Right hindlimb (tissue), 1 donor: ENCODE measurements around the gene PBX3.
"Not testable (repeated sequence)": the region's sequence is repeated elsewhere in the genome, so short reads cannot be mapped to it uniquely, and the experiment has no call there.

Experiments
- DNase-seq: peaks from one replicate; pipeline ENCODE4 v3.0.0-alpha.2; 2018

Gene PBX3

DNA sequence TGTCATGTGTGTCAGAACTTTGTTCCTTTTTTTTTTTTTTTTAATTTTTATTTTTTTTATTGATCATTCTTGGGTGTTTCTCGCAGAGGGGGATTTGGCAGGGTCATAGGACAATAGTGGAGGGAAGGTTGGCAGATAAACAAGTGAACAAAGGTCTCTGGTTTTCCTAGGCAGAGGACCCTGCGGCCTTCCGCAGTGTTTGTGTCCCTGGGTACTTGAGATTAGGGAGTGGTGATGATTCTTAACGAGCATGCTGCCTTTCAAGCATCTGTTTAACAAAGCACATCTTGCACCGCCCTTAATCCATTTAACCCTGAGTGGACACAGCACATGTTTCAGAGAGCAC, 32.0 kb downstream of the PBX3 start:
- DNase-seq: not testable (repeated sequence)

DNA sequence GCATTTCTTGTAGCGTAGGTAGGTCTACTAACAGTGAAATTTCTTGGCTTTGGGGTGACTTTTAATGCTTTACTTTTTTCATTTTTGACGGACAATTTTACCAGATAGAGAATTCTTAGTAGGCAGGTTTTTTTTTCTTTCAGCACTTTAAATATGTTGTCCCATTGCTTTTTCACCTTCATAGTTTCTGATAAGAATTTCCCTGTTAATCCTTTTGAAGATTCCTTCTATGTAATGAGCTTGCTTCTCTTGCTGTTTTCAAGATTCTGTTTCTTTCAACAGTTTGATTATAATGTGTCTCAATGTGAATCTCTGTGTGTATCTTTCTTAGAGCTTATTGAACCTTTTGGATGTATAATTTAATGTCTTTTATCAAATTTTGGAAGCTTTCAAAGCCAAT, 35.5 kb downstream of the PBX3 start:
- DNase-seq: no peak

DNA sequence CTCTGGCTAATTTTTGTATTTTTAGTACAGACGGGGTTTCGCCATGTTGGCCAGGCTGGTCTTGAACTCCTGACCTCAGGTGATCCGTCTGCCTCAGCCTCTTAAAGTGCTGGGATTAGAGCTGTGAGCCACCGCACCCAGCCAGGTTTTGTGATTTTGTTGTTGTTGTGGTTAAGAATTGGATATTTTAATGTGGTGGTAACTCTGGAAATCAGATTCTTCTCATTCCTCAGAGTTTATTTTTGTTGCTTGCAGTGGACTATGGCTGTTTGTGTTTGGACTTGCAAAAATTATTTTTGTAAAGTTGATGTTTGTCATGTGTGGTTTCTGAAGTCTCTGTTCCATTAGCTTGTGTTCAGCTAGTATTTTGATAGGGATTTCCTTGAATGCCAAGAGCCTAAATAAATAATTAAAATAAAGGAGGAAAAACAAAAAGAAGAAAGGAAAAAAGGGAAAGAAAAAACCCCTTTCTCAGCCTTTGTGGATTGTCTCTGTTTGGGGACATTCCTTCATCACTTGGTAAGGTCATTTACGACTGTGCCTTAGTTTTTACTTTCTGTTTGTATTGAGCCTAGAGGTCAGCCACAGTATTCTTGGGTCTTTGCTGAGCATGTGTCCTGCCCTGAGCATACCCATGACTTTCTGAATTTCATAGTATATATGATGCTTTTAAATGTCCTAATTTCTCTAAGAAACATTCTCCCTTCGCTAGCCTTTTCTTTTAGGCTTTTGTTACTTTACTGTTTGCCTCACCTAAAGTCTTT, 37.3 kb downstream of the PBX3 start:
- DNase-seq: no peak

DNA sequence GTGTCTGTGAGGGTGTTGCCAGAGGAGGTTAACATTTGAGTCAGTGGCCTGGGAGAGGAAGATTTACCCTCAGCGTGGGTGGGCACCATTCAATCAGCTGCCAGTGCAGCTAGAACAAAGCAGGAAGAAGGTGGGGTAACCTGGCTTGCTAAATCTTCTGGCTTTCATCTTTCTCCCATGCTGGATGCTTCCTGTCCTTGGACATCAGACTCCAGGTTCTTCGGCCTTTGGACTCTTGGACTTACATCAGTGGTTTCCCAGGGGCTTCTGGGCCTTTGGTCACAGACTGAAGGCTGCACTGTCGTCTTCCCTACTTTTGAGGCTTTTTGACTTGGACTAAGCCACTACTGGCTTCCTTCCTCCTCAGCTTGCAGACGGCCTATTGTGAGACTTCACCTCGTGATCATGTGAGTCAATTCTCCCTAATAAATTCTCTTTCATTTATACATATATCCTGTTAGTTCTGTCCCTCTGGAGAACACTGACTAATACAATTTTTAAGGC, 38.1 kb downstream of the PBX3 start:
- no peak for DNase-seq

DNA sequence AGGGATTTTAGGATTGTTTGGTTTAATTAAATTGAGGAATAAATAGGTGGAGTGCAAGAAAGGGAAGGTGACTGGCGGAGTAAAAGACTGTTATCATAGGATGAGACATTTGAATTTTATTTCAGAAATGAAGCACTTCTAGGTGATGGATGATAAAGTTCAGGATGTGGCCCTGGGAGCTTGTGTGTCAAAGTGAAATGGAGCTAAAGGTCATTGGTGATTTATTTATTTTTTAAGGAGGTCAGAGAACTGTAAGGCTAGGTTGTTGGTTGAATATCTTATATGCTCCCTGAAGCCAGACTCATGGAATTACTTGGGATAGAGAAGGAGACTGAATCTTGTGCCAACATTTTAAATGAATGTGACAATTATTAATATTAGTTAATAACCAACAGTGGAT, 40.5 kb downstream of the PBX3 start:
- DNase-seq: no peak

DNA sequence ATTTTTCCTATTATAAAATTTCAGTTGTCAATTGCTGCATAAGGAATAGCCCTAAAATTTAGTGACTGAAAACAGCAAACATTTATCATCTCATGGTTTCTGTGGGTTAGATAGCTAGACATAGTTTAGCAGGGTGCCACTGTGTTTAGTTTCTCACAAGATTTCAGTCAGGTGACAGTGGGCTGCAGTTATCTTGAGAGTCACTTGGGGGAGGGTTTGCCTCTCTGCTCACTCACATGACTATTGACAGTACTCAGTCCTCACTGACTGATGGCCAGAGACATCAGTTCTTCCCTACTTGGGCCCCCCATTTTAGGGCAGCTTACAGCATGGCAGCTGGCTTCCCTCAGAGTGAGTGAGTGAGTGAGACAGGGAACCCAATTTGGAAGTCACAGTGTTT, 42.0 kb downstream of the PBX3 start:
- no peak for DNase-seq

DNA sequence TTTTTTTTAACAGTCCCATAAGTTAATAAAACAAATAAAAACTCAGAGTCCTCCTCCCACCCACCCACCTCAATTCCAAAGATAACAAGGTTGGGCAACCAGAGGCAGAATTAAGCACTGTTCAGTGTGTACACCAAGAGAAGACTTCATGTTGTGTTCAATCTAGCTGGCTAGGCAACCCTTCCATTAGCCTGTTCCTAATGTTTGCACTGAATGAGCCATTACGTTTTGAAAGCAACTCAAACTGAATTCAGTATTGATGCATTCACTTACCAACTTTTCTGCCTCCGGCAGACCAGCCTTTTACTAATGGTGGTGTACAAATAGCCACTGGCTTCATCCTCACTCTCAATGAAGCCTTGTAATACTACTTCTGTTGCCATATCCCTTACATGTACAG, 47.5 kb downstream of the PBX3 start:
- no peak for DNase-seq

DNA sequence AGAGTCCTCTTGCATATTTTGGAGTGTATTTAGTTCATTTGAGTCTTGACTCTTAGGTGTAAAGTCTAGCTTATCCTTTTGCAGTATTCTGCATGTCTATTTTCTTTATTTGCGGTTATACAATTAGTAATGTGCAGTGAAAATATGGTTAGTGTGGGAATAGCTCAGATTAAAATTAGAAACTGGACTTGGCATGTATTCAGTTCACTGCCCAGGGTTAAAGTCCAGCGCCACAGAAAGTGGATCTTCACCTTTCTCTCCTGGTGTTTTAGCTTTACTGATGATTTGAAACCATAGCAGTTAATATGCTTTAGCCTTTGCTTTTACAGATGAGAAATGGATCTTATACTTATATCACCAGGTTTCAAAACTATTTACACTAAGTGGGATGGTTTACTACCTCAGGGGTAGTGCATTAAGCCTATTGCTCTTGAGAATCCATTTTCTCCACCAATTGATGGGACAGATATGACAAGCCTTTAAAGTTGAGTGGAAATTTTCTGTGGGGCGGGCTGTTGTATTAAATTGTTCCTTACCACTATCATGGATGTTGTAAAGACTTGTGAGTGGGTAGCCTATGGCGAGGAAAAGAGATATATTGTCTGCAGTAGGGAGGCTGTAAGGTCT, 48.9 kb downstream of the PBX3 start:
- no peak for DNase-seq

DNA sequence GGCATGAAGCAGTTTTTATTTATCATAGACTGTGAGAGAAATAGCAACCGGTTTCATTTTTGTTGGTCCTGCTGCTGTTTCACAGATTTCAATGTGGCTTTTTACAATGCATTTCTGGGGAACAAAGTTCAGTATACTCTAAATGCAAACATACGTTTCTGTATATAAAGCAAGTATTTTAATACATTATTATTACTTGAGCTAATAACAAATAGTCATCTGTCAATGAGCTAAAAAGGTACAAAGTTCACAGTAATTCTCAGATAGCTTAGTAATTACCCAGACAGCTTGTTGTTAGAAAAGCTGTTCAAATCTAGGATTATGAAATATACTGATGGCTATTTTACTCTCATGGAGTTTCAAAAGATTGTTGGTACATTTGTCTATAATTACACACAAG, 50.8 kb downstream of the PBX3 start:
- no peak for DNase-seq

DNA sequence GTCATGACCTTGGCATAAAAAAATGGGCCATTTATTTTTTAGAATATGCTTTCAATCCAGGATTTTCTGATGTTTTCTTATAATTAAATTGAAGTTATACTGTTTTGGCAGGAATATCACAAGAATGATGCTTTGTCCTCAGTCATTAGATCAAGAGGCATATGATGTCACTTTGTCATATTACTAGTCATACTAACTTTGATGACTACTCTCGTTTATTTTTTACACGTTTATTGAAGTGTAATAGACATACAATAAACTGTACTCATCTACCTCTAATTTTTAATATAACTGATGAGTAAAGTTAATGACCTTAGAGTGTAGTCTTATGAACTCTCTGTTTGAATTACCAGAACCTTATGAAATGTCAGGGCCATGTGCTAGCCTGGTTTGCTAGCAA, 56.4 kb downstream of the PBX3 start:
- DNase-seq: no peak

DNA sequence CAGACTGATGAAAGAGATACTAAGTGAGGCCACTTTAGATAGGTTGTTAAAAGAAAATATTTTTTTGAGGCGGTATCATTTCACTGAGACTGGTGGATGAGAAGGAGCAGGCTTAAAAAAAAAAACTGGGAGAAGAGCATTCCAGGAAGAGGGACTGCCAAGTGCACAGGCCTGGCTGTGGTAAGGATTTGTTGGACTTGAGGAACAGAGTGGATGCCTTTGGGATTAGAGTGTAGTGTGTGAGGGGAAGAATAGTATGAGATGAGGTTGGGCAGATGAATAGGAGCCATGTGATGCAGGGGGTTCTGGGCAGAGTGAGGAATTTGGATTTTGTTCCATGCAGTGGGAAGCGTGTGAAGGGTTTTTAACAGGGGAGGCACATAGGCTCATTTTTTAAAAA, 57.9 kb downstream of the PBX3 start:
- DNase-seq: no peak

DNA sequence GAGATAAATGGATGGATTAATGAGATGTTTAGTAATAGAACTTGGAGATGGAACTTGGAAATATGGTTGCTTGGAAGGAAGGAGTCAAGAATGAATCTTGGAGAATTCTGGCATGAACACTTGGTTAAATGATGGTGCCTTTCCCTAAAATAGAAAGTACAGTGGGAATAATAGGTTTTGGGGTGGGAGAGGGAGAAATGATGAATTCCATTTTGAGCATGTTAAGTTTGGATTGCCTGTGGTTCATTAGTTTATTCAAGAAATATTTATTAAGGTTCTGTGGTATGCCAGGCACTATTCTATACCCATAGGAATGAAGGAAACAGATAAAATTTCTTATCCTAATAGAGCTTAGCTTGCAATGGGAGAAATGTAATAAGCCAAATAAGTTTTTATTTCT, 58.4 kb downstream of the PBX3 start:
- DNase-seq: no peak

DNA sequence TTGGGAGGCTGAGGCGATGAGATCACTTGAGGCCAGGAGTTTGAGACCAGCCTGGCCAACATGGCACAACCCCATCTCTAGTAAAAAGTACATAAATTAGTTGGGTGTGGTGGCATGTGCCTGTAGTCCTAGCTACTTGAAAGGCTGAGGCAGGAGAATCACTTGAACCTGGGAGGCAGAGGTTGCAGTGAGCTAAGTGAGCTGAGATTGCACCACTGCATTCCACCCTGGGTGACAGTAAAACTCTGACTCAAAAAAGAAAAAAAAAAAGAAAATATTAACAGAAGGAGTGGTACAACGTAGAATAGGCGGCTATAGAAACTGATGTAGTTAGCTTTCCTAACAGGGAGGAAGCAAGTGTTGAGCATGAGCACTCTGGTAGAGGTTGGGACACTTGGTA, 59.9 kb downstream of the PBX3 start:
- no peak for DNase-seq

DNA sequence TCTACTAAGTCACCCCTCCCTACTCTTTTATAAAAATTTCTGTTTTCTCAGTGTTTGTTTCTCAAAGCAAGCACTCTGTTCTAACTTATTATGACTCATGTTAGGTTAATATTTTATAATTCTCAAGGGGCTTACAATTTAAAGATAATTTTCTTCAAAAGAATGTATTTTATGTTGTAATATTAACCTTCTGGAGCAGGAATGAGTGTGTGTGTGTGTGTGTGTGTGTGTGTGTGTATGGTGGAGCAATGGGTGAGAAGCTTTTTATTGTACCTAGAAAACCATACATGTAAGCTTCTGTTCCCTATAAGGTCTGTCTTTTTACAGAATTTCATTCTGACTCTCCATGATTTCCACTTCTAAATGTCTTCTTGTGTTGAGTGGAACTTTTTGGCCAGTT, 63.0 kb downstream of the PBX3 start:
- no peak for DNase-seq

DNA sequence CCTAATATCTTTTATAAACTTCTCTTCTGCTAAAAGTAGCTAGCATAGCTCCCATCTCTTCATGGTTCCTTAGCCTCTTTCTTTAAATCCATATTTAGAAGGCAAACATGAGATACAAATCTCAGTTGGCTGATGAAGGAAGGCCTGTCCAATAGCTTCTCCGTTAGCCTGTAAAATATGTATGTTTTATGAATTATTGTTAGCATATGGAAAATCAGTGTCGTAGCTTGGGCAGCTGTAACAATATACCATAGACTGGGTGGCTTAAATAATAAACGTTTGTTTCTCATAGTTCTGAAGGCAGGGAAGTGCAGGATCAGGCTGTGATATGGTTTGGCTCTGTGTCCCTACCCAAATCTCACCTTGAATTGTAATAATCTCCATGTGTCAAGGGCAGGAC, 63.8 kb downstream of the PBX3 start:
- no peak for DNase-seq

DNA sequence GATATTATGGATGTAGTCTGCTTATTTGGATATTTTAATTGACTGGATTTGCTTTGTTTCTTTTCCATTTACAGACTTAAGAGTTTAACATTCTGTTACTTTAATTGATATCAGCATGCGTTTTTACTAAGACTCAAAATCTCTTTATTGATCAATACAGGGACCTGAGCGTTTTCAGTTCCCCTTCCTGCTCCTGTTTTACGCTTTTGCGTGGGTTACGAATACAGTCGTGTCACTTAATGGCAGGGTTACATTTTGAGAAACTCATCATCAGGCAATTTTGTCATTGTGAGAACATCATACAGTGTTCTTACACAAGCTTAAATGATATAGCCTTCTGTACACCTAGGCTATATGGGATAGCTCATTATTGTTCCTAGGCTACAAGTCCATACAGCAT, 65.2 kb downstream of the PBX3 start:
- DNase-seq: no peak

DNA sequence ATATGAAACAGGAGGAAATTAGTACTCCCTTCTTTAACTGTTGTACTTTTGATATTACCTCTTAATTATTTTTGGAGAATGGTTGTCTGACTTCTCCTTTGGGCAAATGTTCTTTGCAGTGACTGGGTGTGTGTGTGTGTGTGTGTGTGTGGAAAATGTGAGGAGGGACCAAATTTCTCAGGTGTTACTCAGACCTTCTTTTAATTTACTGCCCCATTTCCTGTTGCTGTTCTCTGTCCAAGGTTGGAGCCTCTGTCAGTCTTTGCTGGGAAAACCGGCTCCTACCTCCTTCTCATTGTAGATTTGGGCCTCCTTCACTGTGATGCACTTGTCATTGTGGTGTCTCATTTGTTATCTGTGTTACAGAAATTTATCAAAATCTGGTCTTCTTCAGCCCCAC, 68.4 kb downstream of the PBX3 start:
- no peak for DNase-seq

DNA sequence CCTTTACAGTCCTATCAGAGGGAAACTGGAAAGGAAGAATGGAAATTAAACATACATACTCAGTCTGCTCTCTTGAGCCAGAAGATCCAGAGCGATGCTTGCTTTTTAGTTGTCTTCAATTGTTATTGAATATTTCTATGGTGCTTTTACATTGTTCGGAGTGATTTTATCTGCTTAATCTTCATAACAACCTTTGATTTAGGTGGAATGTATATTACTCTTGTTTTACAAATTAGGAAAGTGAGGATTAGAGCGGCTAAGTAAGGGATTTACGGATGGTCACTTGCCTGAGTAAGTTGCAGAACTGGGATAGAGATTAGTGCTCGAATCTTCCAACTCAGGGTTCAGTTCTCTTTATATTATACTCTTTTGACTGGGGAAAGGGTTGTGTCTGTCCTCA, 69.1 kb downstream of the PBX3 start:
- DNase-seq: no peak

DNA sequence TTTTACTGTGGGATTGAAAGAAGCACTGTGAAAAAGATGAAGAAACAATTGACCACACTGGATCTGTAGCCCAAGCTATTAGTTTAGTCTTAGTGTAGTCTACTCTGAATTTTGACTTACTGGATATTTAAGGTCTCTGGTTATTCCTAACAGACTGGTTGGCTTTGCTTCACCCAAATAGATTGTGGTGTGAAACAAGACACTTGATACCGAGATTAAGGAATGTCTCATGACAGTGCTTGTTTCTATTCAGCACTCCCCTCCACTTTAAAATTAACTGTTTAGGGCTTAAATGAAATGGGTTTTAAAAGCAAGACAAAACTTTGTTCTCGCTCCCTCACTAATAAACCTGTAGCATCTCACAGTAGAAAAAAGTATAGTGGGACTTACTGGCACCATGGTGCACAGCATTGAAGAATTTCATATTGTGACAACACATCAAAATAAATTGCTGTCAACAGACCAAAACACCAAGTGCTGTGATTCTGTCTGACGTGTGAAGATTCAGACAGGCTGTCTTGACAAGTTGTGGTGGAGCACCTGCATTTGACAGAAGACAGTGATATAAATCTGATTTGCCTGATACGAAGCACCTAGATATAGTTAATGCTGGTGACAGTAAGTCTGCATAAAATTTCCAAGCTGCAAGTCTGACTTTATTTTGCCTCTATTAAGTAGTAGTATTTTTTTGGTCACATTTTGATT, 73.1 kb downstream of the PBX3 start:
- no peak for DNase-seq

DNA sequence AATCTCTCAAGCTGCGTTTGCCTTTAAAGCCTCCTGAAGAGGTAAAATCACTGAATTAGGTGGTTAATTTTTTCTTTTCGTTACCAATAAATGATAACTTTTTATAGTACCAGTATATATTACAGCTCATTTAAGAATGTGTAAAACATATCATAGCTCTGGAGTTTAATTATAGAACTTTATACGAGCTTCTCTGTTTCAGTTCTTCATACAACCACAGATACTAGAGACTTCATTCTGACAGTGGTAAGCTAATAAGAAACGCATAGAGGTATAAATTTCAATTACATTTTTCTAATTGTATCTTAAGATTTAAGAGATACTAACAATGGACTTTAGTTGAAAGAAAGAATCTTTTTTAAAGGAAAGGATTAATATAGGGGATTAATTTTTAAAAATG, 73.9 kb downstream of the PBX3 start:
- DNase-seq: no peak

DNA sequence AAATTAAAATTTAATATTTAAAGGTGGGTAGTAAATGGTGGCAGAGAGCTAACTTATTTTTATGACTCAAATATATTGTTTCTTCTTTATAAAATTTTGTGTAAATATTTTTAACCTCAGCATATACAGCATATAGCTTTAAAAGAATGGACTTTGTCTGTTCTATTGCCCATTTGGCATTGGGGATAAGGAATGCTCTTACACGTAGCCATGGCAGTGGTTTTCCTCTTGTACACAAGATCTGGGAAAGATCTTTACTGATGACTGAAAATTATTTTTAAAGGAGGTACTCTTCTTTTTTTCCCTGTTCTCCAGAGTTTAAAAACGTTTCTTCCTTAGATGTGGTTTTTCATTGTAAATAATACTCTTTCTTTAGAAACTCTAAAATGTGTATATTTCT, 75.0 kb downstream of the PBX3 start:
- DNase-seq: no peak

DNA sequence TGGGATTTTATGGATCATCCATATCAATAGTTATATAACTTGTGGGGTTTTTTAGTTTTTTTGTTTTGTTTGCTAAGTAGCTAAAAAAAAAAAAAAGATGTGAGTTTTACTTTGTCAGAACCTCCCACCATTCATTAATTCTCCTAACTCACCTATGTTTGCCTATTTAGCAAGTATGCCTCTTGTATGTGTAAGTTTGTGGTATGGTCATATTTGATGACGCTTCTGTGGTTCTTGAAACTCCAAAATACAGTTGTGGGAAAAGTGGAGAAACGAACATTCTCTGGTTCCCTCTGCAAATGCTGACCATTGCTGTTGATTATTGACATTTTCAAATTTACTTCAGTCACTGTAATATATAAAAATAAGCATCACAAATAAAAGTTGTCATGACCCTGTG, 75.7 kb downstream of the PBX3 start:
- DNase-seq: no peak

DNA sequence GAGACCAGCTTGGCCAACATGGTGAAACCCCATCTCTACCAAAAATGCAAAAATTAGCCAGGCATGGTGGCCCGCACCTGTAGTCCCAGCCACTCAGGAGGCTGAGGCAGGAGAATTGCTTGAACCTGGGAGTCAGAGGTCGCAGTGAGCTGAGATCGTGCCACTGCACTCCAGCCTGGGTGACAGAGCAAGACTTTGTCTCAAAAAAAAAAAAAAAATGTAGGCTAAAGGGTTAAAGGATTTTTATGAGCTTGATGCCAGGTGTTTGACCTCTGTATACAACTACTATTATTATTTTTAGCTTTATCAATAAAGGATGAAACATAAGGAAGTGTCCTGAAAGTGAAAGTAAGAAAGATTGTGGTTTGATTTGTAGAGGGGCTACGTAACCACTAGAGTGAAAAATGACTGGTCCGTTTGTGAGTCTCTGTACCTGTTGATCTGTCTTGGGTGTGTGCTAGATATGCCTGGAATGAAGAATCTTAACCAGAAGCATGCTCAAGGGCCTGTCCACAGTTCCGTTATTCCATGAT, 76.8 kb downstream of the PBX3 start:
- not testable (repeated sequence) for DNase-seq

DNA sequence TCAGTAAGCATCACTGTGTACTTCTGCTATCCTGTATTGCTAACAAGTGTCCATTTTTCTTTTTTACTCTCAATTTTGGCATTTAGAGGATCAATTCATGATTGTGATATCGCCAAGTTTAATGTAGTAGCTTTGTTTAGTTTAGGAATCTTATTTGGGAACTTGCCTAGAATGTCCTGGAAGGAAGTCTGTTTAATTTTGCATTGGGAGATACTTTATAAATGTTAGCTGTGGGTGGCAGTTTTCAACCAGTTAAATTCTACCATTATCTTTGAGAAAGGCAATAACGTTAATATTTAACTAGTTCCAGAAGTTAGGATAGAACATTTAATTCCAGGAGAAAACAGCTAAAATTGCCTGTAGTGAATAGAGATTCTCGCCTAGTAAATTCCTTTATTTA, 78.6 kb downstream of the PBX3 start:
- no peak for DNase-seq
